Measurements from ENCODE around the gene ZNF750.
A peak's percentile ranks its signal among the peaks of the same experiment; 100 is the strongest.

ZNF750 gene

DNA sequence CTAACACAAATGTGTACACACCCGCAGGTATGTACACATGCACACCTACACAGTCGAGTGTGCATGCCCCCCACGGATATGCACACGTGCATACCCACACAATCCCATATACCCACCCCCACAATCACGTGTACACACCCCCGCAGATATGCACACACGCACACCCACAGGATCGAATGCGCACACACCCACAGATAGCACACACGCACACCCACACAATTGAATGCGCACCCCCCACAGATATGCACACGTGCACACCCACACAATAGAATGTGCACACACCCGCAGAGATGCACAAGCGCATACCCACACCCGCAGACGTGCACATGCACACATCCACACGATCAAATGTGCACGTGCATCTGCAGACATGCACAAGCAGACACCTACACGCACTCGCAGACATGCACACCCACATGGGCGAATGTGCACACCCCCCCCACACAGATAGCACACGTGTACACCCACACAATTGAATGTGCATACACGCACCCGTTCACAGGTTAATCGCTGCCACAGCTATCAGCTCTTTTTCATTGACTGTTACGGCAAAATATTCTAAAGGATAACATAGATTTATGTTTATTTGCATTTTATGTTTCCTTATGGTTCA lies 10.8 kb downstream of the ZNF750 start:
- H3K36me3 ChIP-seq (ENCODE audit: low read depth) = peaks cover 24% of the 10 kb centered on the region
- no peaks in the 10 kb centered on the region for H3K4me1 ChIP-seq (ENCODE audit: insufficient read depth, poor library complexity, severe bottlenecking)
- H3K9me3 ChIP-seq (ENCODE audit: severe bottlenecking) = no peaks in the 10 kb centered on the region
- H3K27me3 ChIP-seq (ENCODE audit: insufficient read depth, poor library complexity, severe bottlenecking) = no peaks in the 10 kb centered on the region
- TF ChIP-seq, protein P1, sequence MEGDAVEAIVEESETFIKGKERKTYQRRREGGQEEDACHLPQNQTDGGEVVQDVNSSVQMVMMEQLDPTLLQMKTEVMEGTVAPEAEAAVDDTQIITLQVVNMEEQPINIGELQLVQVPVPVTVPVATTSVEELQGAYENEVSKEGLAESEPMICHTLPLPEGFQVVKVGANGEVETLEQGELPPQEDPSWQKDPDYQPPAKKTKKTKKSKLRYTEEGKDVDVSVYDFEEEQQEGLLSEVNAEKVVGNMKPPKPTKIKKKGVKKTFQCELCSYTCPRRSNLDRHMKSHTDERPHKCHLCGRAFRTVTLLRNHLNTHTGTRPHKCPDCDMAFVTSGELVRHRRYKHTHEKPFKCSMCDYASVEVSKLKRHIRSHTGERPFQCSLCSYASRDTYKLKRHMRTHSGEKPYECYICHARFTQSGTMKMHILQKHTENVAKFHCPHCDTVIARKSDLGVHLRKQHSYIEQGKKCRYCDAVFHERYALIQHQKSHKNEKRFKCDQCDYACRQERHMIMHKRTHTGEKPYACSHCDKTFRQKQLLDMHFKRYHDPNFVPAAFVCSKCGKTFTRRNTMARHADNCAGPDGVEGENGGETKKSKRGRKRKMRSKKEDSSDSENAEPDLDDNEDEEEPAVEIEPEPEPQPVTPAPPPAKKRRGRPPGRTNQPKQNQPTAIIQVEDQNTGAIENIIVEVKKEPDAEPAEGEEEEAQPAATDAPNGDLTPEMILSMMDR (IDR thresholded peaks at IDR 0.05; ENCODE audit: poor library complexity, severe bottlenecking) = no peak
- DNase-seq (ENCODE audit: low spot score) (peak; percentile 48), ATAC-seq (ENCODE audit: low read depth) (no peak)
- no peak overlapping the region for H3K27ac ChIP-seq (ENCODE audit: poor library complexity, severe bottlenecking)
- no peak overlapping the region for H3K4me3 ChIP-seq (ENCODE audit: severe bottlenecking)

DNA sequence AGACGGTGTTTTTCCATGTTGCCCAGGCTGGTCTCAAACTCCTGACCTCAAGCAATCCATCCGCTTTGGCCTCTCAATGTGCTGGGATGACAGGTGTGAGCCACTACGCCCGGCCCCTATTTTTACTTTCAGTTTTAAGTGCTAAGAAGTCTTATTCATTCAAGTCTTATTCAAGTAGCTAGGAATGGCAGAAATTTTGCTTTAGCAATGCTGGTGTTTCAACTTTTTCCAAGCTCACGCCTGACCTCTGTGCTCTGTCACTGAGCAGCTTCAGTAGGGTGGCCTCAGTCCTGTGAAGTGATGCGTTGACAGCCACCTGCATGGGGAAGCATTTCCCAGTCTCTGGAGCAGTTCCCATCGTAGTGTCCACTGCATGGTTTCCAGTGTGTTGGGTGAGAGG lies 12.9 kb downstream of the ZNF750 start:
- Histone ChIP-seq H3K27me3 (ENCODE audit: insufficient read depth, poor library complexity, severe bottlenecking) (no peaks in the 10 kb centered on the region), H3K27ac (ENCODE audit: poor library complexity, severe bottlenecking) (no peak overlapping the region), H3K4me1 (ENCODE audit: insufficient read depth, poor library complexity, severe bottlenecking) (no peaks in the 10 kb centered on the region), H3K4me3 (ENCODE audit: severe bottlenecking) (no peak overlapping the region), H3K9me3 (ENCODE audit: severe bottlenecking) (no peaks in the 10 kb centered on the region), H3K36me3 (ENCODE audit: low read depth) (peaks cover 35% of the 10 kb centered on the region)
- ATAC-seq (ENCODE audit: low read depth) (no peak), DNase-seq (ENCODE audit: low spot score) (no peak)
- TF ChIP-seq, protein P1 (IDR thresholded peaks at IDR 0.05; ENCODE audit: poor library complexity, severe bottlenecking) = no peak

DNA sequence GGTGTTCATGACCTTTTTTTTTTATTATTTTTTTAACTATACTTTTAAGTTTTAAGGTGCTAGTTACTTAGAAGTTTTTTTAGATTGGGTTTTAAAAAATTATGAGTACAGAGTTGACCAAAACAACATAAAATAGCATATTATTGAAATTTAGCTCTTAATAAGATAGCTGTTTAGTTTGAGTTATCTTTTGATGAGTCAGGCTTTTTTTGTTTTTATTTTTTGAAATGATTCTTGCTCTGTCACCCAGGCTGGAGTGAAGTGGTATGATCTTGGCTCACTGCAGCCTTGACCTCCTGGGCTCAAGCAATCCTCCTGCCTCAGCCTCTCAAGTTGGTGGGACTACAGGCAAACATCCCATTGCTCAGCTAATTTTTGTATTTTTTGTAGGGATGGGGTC lies 13.6 kb downstream of the ZNF750 start:
- no peak for DNase-seq (ENCODE audit: low spot score)
- no peak for ATAC-seq (ENCODE audit: low read depth)
- Histone ChIP-seq H3K9me3 (ENCODE audit: severe bottlenecking) (no peaks in the 10 kb centered on the region), H3K27me3 (ENCODE audit: insufficient read depth, poor library complexity, severe bottlenecking) (no peaks in the 10 kb centered on the region), H3K27ac (ENCODE audit: poor library complexity, severe bottlenecking) (no peak overlapping the region), H3K4me3 (ENCODE audit: severe bottlenecking) (no peak overlapping the region), H3K4me1 (ENCODE audit: insufficient read depth, poor library complexity, severe bottlenecking) (no peaks in the 10 kb centered on the region), H3K36me3 (ENCODE audit: low read depth) (peaks cover 40% of the 10 kb centered on the region)
- TF ChIP-seq, protein P1 (IDR thresholded peaks at IDR 0.05; ENCODE audit: poor library complexity, severe bottlenecking) = no peak

DNA sequence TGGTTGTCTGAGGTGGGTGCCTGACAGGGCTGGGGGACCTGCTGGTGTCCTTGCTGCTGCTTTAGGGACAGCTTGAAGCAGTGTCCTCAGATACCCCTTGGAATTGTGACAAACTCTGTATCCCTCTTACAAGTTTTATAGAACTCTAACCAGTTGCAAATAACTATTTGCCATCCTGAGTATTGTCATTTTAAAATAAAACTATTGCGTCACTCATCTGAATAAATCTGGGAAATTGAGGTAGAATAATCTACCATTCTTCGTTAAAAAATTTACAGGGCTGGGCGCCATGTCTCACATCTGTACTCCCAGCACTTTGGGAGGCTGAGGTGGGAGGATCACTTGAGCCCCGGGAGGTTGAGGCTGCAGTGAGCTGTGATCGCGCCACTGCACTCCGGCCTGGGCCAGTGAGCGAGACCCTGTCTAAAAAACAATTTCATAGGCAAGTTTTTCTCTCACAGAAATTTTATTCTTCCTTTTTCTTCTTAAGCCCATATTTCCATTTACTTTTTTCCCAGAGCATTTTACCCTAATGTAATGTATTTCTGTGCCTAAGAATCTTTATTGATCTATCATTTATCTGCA lies 14.2 kb downstream of the ZNF750 start:
- DNase-seq (ENCODE audit: low spot score) (peak; percentile 12), ATAC-seq (ENCODE audit: low read depth) (no peak)
- Histone ChIP-seq H3K27ac (ENCODE audit: poor library complexity, severe bottlenecking) (no peak overlapping the region), H3K4me1 (ENCODE audit: insufficient read depth, poor library complexity, severe bottlenecking) (no peaks in the 10 kb centered on the region), H3K36me3 (ENCODE audit: low read depth) (peaks cover 43% of the 10 kb centered on the region), H3K9me3 (ENCODE audit: severe bottlenecking) (no peaks in the 10 kb centered on the region), H3K27me3 (ENCODE audit: insufficient read depth, poor library complexity, severe bottlenecking) (no peaks in the 10 kb centered on the region), H3K4me3 (ENCODE audit: severe bottlenecking) (no peak overlapping the region)
- TF ChIP-seq, protein P1 (IDR thresholded peaks at IDR 0.05; ENCODE audit: poor library complexity, severe bottlenecking) = no peak

DNA sequence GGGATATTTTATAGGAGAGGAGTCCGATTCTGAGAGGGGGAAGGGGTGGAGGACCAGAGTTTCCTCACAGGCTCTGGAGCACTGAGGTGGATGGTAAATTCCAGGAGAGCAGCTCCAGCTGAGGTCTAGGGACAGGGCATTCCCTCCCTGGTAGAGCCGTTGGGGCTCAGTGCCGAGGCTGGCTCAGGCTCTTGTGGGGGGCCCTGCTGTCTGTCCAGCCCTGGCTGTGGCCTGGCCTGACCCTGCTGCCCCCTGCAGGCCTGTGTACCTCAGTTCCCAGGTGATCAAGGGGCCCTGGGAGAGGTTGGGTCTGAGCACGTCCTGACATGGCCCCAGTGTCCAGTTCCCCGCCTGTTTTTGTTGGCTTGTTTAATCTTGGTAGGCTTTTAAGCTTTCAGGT lies 16.8 kb downstream of the ZNF750 start:
- peak; percentile 38; the same call in 1 of the 3 replicates for ATAC-seq (ENCODE audit: low read depth)
- Histone ChIP-seq H3K4me1 (ENCODE audit: insufficient read depth, poor library complexity, severe bottlenecking) (no peaks in the 10 kb centered on the region), H3K4me3 (ENCODE audit: severe bottlenecking) (no peak overlapping the region), H3K27ac (ENCODE audit: poor library complexity, severe bottlenecking) (no peak overlapping the region), H3K9me3 (ENCODE audit: severe bottlenecking) (peaks cover 5% of the 10 kb centered on the region), H3K36me3 (ENCODE audit: low read depth) (peaks cover 46% of the 10 kb centered on the region), H3K27me3 (ENCODE audit: insufficient read depth, poor library complexity, severe bottlenecking) (no peaks in the 10 kb centered on the region)
- no peak for DNase-seq (ENCODE audit: low spot score)
- TF ChIP-seq, protein P1 (IDR thresholded peaks at IDR 0.05; ENCODE audit: poor library complexity, severe bottlenecking) = no peak

Data from RWPE2 (cell line).